ENCODE data around the gene CFAP299.

Gene CFAP299

GRCh38 chr4:80967346-80967745 is 631.8 kb downstream of the CFAP299 start:
- no peak for DNase-seq

- DNase-seq = no peak
Measured at GRCh38 chr4:80980239-80980638, 644.7 kb downstream of the CFAP299 start.

- no peak for DNase-seq
Measured at GRCh38 chr4:80986011-80986410, 650.5 kb downstream of the CFAP299 start.

GRCh38 chr4:80989921-80990544 is 654.5 kb downstream of the CFAP299 start:
- peak; percentile 52 for DNase-seq

- no peak for DNase-seq
Measured at GRCh38 chr4:80990851-80991250, 655.3 kb downstream of the CFAP299 start.

- no peak for DNase-seq
Measured at GRCh38 chr4:80999943-81000342, 664.4 kb downstream of the CFAP299 start.

GRCh38 chr4:81003597-81004111 is 668.1 kb downstream of the CFAP299 start:
- no peak for DNase-seq

- no peak for DNase-seq
Measured at GRCh38 chr4:81007417-81007816, 671.9 kb downstream of the CFAP299 start.

All from COR-L47 (cell line).